ENCODE results near the gene SLC7A4.
"Not testable (repeated sequence)": the region's sequence is repeated elsewhere in the genome, so short reads cannot be mapped to it uniquely, and the experiment has no call there.

The SLC7A4 gene

GRCh38 chr22:21032037-21032867, at the start of gene SLC7A4:
Gene SLC7A4 (minus strand): TSS chr22:21032561. CDS start chr22:21031812, 749 bp downstream.
- peak; percentile 35 for DNase-seq

- DNase-seq, result no peak
These were observed 48.2 kb upstream of the SLC7A4 start for GRCh38 chr22:21080435-21081137.

GRCh38 chr22:21079493-21079892, 47.1 kb upstream of the SLC7A4 start:
- DNase-seq, result no peak

- no peak for DNase-seq
These were observed 46.6 kb upstream of the SLC7A4 start for GRCh38 chr22:21078916-21079315.

GRCh38 chr22:21077884-21078508, 45.6 kb upstream of the SLC7A4 start:
- DNase-seq, result no peak

GRCh38 chr22:21076912-21077625, 44.7 kb upstream of the SLC7A4 start:
- no peak for DNase-seq

GRCh38 chr22:21075516-21076138, 43.3 kb upstream of the SLC7A4 start:
- no peak for DNase-seq

GRCh38 chr22:21074102-21074715, 41.8 kb upstream of the SLC7A4 start:
- DNase-seq, result no peak

- DNase-seq, result no peak
These were observed 41.1 kb upstream of the SLC7A4 start for GRCh38 chr22:21073482-21073881.

GRCh38 chr22:21073023-21073422, 40.7 kb upstream of the SLC7A4 start:
- DNase-seq, result no peak

- DNase-seq, result not testable (repeated sequence)
These were observed 39.4 kb upstream of the SLC7A4 start for GRCh38 chr22:21071796-21072195.

GRCh38 chr22:21070690-21071615, 38.6 kb upstream of the SLC7A4 start:
- no peak for DNase-seq

- DNase-seq, result no peak
These were observed 37.0 kb upstream of the SLC7A4 start for GRCh38 chr22:21069375-21069774.

GRCh38 chr22:21068681-21069276, 36.4 kb upstream of the SLC7A4 start:
- DNase-seq, result no peak

GRCh38 chr22:21067901-21068680, 35.7 kb upstream of the SLC7A4 start:
- DNase-seq, result no peak

- no peak for DNase-seq
These were observed 34.9 kb upstream of the SLC7A4 start for GRCh38 chr22:21067075-21067900.

GRCh38 chr22:21064917-21065864, 32.8 kb upstream of the SLC7A4 start:
- DNase-seq, result no peak

- not testable (repeated sequence) for DNase-seq
These were observed 32.1 kb upstream of the SLC7A4 start for GRCh38 chr22:21064425-21064824.
